HFF-Myc (cell line): ENCODE data around the gene CD47.

Experiments
- DNase-seq: peaks from one replicate; pipeline ENCODE4 v3.0.0-alpha.2; 2011; ENCODE audit warnings: low read depth; ENCODE audit errors: extremely low read depth
- H3K4me3 ChIP-seq: replicated peaks from 2 replicates; pipeline ENCODE4 v1.5.1; 2011; ENCODE audit warnings: low read depth, mild to moderate bottlenecking, control low read depth, low read length
- CTCF ChIP-seq: IDR thresholded peaks from 2 replicates; pipeline ENCODE4 v1.5.1; 2012; ENCODE audit warnings: mild to moderate bottlenecking, low read depth, low read length, control low read depth; ENCODE audit errors: missing control alignments

The CD47 gene

DNA sequence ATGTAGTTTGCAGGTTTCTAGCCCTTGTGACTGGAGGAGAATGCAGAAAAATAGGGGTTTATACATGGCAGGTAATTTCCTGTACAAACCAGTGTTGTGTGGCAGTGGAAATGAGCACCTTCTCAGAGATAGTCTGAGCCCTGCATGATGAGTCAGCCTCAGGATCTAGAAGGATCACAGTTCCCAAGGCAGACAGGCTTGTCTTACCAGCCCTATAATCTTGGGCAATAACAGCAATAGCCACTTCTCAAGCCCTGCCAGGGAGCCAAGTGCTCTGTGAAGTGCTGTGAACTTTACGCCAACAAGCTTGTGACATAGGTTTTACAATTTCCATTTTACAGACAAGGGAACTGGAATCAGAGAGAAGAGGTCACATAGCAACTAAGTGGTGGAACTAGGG is 89.4 kb downstream of the CD47 start:
- no peak for DNase-seq
- H3K4me3 ChIP-seq, result no peak overlapping the region
- no peak for TF ChIP-seq CTCF

DNA sequence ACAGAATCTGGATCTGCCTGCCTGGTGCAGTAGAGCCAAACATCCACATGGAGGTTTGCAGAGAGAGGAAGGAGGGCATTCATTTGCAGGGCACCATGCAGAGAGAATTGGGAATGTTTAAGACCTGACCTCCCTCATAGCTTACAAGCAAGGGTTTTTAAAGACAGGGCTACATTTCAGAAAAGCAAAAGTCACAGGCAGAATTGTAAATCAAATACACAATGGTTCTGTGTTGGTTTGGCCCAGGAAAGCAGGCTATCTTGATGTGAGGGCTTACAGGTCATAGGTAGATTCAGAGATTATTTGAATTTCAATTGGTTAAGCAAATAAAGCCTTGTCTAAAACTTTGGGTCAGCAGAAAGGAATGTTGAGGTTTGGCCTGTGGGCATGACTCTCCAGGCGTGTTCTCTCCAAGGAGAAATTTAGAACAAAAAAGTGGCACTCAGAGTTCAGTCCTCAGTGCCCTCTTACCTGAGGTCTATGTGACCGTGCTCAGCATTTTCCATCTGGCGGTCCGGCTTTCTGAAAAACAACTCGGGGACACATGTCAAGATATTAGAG is 91.5 kb downstream of the CD47 start:
- no peak for DNase-seq
- TF ChIP-seq CTCF, result no peak

DNA sequence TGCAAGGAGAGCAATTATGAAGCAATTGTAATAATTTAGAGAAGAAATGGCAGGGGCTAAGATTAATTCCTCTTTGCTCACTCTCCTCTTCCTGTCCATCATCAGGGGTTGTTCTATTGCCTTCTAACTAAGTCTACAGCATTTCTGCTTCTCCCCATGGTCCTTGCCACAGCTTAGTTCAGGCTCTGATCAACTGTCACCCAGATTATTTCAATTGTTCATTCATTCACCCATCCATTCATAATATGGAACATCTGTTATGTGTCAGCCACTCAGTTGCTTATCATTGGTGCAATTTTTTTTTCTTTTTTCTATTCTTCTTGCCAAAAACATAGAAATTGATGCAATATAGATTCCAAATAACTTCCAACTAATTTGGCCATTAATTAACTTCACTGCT is 93.2 kb downstream of the CD47 start:
- DNase-seq, result no peak
- H3K4me3 ChIP-seq, result no peak overlapping the region
- TF ChIP-seq CTCF, result no peak

More for the DNA sequence above, 91.5 kb downstream of the CD47 start:
- H3K4me3 ChIP-seq, result no peak overlapping the region

DNA sequence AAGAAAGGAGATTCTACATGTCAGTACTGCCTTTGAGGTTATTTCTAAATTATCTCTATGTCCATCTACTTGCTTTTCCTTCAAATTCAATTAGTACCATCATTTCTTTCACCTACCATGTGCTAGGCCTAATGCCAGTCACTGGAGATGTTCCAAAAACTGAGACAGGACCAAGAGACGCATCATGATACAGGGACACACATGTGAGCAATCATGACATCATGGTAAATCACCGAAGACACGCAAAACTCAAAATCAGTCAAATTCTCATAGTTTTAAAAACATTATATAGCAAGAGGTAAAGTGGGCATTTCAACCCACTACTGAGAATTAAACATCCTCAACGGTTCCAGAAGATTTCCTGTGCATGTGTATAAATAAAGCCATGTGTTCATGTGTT is 95.0 kb downstream of the CD47 start:
- no peak overlapping the region for H3K4me3 ChIP-seq
- TF ChIP-seq CTCF, result no peak
- DNase-seq, result no peak

DNA sequence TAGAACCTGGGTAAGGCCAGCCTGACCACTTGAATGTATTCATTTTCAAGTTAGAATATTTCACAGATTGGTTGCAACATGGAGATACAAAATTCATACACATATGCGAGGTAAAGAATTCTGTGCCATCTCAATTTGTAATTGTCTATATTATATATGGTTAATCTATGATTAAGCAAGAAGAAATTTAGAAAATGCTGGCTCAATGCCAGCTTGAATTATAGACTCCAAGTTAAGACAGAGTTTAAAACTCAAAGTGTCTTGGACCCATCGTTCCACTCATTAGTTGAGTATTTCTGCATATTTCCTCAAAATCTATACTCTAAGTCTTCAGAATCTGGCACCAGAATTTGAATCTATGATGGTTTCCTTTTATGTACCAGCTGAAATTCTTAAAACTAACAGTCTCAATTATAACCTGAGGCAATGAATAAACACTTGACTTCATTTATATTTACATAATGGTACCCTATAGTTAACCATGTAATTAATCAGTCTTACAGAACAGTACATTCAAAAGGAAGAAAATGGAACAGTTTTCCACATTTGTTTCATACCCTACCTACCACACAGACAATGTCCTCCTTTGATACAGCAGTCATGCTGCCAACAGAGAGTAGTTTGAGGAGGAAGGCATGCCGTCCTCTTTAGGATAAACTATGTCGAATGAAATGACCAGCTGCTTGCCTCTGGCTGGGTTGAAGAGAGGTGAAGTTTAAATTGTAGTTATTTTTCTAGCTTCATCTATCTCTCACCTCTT is 95.7 kb downstream of the CD47 start:
- no peak for TF ChIP-seq CTCF
- no peak overlapping the region for H3K4me3 ChIP-seq
- DNase-seq, result no peak

GRCh38 chr3:107994181-107994580 is 96.7 kb downstream of the CD47 start:
- TF ChIP-seq CTCF, result no peak
- H3K4me3 ChIP-seq, result no peak overlapping the region
- no peak for DNase-seq

DNA sequence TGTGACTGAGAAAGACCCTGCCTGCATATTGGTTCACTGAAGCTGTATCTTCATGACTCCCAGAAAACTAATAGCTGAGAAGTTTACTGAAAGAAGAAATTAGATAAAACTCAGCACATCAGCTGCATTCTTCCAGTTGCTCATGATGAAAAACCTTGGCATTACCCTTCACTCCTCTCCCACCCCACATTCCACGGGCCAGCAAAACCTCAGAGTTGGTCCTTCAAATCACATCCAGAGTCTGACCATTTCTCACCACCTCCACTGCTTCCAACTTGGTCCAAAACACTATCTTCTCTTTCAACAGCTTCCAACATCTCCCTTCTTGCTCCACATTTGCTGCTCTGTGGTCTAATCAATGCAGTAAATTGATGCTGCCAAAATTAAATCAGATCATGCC is 97.1 kb downstream of the CD47 start:
- DNase-seq, result no peak
- H3K4me3 ChIP-seq, result no peak overlapping the region
- no peak for TF ChIP-seq CTCF
